ENCODE measurements around the gene CDH12.
A peak's percentile ranks its signal among the peaks of the same experiment; 100 is the strongest.

The CDH12 gene

DNA sequence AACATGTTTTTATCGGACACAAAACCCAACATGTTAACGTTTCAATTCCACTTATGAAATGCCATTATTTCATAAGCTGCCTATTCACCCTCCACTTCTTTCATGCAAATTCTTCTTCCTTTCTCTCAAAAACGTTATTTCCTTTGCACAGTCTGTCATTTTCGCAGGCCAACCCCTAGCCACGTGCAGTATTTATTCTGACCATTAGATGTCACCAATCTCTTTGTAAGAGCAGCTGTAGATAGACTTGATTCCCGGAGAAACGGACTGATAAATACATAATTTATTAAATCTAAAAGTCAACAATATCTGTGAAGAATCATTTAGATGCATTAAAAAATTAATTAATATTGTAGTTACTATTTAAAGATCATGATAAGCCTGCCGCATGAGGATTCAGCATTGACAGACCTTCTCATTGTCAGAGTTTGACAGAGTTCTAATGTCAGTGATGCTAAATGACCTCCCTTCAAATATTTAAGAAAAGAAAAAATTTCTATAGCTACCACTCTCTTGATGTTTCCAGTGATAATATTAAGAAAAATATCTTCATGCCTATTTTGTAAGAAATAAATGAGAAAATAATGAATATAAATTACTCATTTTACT is 933.6 kb downstream of the CDH12 start:
- peak; percentile 72 for DNase-seq

DNA sequence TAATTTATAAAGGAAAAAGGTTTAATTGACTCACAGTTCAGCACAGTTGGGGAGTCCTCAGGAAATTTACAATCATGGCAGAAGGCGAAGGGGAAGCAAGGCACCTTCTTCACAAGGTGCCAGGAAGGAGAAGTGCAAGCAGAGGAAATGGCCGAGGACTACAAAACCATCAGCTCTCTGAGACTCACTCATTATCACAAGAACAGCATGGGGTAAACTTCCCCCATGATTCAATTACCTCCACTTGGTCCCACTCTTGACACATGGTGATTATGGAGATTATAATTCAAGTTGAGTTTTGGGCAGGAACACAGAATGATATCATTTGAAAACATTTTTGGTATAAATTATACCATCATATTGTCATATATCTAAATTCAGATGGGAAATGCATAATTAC is 934.7 kb downstream of the CDH12 start:
- DNase-seq = no peak

DNA sequence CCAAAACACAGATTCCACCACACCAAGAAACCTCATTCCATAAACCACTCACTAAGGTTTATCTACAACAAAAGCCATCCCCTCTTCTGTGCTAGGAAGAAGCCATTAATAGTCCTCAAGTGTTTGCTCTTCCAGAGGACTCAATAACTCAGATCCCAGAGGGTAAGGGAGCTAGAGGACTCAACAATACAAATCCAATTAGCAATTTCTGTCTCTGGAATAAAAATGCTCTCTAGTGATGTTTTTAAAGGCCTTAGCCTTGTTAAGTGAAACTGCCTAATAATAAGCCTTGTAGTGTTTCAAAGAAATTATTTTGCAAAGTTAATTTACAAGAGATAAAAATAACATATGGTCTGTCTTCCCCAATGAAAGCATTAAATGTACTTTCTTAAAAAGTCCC is 942.4 kb downstream of the CDH12 start:
- DNase-seq = peak; percentile 16

DNA sequence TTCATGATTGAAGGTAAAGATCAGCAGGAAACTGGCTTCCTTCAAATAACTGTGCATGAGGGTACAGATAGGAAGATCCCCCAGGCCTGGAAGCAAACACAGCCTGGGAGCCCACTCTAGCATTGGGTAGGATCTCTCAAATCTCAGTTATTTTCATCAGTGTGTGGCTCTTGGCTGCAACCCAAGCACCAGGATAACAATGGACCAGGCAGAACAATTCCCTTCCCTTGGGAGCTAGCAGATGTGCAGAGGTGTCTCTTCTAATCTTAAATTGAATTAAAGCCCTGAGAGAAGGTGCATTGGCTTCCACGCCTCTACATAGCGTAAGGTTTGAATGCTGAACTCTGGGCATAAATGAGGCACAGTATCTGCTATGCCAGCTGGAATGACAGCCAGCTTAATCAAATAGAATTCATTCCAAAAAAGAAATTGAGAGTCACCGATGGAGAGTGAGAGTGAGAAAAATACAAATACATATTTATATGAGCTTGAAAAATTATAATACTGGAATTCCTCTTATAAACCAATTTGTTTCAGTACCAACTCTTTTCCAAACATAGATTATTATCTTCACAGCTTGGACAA is 957.3 kb downstream of the CDH12 start:
- no peak for DNase-seq

DNA sequence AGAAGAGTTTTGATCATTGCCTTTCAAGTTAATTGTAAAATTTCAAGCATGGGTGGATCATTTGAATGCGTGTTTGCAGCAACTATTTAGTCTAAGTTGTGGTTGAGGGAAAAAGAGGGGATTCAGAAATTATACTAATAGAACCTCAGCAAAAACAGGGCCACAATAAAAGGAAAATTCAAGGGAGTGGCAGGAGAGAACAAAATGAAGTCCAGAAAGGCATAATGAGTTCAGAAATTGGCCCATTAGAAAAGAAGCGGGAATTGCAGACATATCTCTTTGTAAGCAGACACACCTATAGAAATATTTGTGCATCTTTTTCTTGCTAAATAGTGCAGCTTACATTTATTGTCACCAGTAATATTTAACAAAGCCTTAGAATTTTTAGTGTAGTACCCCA is 960.0 kb downstream of the CDH12 start:
- no peak for DNase-seq

DNA sequence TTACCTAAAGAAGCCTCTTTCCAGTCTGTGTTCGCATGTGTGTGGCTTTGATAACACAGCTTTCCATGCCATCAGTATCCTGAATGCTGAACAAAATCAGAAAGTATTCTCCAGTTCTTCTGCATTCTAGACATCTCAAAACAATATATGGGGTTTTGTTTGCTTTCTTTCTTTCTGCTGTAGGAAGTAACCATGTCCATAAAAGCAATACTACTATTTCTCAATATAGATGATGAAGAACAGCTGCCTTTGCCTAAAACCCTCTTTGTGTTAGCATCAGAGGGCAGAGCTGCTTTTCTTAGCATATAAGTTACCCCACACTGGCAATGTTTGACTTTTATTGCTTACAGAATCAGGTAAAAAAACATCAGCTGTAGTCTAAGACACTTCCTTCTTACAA is 963.6 kb downstream of the CDH12 start:
- no peak for DNase-seq

DNA sequence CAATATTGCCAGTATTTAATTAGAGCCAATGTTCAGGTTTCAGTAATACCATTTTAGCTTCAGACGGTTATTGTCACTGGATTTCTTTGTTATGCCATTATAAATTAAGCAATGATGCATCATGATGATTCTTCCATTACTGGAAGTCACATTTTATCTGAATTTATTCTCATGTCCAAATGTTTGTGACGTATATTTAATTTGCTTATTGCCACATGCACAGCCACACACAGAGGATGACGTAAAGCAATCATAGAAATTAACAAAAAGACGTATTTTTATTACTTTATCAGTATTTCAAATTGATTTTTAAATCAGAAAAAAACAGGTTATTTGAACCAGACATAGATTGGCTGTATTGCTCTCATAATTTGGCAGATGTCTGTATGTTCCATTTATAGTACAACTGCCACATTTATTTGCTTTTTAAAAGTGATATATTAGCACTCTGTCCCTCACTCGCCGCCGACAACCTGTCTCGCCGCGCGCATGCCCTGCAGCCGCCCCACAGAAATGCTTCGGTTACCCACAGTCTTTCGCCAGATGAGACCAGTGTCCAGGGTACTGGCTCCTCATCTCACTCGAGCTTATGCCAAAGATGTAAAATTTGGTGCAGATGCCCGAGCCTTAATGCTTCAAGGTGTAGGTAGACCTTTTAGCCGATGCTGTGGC is 970.9 kb downstream of the CDH12 start:
- DNase-seq = no peak

DNA sequence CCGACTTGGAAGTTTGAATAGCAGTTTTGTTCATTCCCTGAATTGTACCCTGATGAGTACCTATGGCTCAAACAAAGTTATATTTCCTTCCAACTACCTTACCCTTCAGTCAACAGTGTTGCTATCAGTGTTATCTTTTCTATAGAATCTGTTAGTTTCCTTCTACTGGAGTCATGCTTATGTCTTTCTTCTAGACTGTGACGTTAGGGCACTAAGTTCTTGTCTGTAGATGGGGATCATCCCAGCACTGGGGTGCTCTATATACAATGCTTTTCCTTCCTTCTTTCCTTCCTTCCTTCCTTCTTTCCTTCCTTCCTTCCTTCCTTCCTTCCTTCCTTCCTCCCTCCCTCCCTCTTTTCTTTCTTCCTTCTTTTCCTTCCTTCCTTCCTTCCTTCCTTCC is 973.0 kb downstream of the CDH12 start:
- no peak for DNase-seq

DNA sequence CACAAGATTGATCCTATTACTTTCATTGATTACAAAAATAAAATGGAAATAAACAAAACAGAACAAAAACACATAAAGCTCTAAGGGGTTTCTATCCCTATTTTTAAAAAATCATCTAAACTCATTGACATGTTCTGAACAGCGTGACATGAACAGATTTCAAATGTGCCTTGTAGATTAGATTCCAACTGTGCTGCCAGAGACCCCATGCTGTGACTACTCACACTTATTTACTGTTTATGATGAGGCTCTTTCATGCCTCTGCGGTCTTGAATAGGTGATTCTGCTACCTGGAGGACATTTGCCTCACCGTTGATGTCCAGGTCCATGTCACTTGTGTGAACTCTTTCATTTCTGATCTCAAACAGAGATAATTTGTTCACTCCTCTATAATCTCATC is 990.2 kb downstream of the CDH12 start:
- peak; percentile 54 for DNase-seq

DNA sequence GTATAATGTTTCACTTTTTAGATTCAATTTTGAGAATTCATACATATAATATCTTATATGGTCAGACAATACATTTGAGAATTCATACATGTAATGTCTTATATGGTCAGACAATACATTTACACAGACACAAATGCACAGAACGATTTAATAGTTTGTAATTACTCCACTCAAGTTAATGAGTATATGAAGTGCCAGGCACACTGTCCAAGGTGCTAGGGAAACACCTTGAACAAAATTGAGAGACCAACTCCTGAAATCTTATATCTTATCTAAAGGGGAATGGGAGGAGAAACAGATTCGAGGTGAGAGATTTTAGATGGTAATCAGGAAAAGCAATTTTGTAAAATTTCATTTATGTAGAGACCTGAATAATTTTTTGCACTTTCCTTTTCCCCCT is 994.7 kb downstream of the CDH12 start:
- DNase-seq = no peak

DNA sequence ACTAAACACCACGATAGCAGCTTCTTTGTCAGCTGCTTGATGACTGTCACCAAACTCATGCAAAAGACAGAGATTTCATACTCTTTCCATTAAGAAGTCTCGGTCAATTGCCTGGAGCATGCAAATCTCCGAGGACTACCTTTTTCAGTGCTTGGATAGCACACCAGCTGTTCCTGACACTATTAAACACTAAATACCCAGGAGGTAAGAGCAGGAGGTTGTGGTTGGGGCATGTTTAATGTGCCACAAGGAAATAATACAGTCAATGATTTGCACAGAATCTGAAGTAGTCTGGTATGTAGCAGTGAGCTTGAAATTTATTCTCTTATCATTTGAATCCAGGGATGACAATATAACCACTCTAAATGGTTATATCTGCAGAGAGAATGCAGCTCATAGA is 996.2 kb downstream of the CDH12 start:
- no peak for DNase-seq

DNA sequence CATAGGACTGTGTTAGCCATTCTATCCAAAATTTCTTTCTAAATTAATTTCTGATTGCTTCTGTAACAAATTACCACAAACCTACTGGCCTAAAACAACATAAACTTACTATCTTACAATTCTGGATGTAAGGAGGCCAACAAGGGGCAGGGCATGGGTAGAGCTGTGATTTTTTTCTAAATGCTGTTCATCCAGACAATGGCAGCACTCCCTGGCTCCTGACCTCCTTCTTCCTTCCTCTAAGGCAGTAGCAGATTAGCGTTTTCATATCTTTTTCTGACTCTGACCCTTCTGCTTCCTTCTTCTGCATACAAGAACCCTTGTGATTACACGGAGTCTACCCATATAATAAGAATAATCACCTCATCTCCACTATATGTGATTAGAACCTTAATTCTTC is 1005.8 kb downstream of the CDH12 start:
- no peak for DNase-seq

DNA sequence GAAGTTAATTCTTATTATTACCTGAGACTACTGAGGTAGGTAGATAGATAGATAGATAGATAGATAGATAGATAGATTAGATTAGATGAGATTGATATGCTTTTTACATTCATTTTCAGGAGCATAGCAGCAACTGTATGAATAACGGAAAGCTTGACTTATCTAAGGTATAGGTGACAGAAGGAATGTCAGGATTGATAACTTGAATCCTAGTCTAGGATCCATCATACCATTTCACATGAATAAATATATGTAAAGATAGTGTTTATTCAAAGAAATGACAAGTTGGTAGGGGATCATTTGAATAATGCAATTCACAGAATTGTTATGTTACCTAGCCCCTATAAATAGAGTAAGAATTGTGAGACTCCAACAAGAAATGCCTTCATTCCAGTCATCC is 1008.2 kb downstream of the CDH12 start:
- DNase-seq = no peak

DNA sequence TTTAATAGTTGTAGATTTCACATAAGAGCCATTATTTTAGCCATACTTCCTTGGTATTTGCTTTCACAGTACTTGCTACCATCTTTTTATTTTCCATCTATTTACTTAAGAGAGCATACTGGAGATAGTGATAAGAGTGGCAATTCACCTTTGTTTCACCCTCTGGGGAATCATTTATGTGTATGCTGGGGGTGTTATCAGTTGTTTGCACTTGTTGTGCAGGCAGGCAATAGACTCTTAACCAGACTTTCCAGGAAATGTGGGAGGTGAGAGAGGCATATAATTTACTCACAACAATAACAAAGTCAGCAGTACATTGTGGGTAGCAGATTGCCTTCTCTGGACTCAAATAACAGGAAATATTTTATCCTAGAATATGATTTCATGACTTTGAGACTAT is 1018.3 kb downstream of the CDH12 start:
- DNase-seq = no peak

DNA sequence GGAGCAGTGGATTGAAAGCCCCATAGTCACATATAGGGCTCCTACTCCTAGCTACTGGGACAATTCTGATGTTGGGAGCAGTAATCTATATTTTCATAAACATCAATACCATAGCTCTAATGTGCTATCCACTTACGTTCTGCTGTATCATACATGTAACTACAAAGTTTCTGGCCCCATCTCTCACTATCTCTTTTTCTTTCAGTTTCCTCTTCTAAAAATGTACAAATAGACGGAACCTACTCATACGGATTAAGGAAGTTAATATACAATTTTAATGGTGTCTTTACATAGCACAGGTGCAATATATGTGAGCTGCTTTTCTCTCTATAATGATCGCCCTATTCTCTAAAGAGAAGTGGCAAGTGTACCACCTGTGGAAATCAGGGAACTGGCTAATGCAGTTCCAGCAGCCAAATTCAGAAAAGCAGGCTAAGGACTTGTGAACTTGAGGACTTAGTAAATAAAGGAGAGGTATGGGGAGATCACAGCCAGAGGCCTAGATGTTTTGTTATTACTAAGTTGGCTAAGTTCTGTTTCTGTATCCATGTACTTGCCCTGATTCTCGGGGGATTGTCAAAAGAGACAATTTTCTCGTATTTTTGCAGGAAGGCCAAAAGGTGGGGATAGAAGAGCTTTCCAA is 1021.9 kb downstream of the CDH12 start:
- DNase-seq = no peak

DNA sequence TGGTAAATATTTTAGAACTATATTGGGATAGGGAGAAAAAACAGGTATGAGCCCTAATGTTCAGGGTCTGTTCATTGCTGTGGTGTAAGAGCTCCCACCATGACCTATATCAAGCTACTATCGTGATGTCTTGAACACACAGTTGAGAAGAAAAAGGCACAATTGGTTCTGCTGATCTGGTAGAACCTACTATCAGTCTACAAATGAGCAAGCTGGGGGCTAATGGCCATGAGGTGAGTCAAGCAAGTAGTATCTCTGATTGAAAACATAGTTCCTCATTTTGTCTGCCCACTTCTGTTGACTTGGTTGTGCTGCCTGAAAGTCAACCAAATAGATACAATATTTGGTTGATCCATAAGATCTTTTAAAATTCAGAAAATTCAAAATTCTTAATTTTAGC is 1026.3 kb downstream of the CDH12 start:
- no peak for DNase-seq

DNA sequence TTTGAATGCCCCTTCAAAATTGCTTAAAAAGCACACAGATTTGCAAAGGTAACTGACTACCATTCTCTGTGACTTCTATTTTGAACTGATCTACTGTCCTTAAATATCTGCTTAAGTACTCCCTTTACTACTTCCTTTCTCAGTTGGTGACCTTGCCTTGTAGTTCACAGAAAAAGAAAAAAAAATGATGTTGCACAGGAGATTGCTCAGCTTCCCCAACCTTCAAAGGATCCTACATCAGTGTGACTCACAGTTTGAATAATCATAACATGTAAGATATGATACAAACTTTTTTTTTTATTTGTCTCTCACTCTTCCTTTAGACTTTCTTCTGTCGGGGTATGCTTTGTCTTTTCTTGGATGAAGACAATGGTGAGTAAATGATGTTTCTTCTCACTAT is 1029.6 kb downstream of the CDH12 start:
- DNase-seq = no peak

DNA sequence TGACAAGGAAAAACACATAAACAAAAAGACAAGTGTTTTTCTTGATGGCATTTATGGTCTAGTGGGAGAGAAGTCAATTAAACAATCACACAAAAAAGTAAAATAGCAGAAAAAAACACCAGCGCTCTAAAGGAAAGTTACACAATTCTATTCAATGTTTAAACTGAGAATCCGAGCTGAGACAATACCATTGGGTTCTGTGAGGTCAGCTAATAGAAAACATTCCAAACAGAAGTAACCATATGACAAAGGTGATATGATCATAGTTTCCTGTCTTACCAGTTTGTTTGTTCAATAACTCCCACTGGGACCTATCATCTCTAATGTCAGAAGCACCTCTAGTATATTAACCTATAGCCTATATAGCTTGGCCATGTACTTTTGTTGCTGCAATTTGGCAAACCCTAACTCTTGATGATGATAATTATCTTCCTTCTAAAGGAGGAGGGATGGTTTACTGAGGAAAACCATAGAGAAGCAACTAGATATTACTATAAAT is 1030.0 kb downstream of the CDH12 start:
- DNase-seq = no peak

DNA sequence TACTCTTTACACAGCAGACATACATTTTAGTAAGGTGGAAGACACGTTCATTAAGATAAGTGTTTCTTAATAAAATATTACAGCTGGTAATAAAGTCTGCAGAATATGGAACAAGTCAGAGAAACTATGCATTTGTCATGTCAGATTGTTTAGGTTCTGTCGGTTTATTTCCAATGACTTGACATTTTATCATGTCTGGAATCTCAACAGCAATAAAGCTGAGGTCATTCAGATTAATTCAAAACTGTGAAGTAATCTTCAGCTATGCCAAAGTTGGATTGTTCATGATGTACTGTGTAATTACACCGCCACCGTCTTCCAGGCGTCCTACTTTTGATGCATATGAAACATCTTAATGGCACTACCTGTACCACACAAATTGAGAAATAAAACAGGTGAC is 1032.6 kb downstream of the CDH12 start:
- DNase-seq = no peak

DNA sequence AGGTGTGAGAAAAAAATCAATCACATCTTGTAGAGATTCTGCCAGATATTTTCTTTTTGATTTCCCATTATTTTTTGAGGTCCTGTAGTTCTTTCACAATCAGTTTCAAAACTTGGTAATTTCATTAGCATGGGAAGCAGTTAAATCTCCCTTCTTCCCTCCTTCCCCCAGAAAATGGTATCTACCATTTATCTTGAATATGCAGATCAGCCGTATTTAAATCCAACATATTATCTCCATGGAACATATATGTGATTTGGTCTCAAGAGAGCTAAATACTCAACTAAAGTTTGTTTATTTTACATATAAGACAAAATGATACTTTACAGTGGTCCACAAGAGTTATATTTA is 1034.8 kb downstream of the CDH12 start:
- DNase-seq = no peak

DNA sequence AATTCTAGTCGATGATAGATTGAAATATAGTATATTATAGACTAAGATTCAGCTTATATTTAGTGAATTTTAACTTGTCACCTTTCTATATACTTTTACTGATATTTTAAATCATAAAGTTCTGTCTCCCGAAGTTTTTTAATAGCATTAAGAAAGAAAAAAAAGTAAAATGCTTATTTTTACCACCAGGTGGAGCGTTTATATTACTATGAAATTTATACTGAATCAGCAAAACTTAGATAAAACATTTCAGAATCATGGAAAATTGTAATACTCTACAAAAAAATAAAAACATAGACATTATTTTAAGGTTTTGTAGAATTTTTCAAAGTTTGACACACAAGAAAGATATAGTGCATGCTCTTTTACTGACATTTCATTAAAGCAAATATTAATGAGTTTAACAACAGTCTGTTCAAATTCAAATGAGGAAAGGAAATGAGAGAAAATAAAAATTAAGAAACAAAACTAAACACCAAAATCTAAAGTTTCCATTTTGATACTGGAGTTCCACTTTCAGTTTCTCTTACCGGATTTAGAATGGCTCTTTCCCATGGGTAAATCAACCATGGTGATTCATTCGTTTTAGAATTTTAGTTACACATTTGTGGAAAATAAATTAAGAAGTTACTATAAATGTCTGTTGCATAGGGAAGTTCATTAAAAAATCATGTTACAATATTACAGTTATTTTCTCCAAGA is 1035.3 kb downstream of the CDH12 start:
- DNase-seq = no peak

DNA sequence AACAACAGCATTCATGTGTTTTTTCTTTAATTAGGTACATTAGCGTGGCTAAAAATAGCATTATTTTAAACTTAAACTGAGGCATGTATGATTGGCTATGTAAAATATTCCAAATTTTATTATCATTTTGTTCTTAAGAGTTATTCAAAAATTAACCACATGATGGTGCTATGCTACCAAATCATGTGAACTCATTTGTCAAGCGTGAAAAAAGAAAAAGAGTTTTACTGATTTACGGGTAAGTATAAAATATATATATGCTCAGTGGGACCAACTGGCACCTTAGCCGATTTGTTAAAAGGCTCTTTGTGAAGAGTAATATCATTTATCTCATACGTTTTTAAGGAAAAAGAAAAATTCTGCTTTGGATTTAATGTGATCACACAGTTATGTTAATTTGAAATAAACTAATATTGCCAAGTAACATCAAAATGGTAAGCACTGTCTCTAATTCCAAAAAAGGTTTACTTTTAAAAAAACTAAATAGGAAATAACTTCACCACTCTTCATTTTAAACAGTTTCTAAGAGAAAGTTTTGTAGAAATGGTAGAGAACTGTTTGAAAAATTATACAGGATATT is 1042.3 kb downstream of the CDH12 start:
- no peak for DNase-seq

DNA sequence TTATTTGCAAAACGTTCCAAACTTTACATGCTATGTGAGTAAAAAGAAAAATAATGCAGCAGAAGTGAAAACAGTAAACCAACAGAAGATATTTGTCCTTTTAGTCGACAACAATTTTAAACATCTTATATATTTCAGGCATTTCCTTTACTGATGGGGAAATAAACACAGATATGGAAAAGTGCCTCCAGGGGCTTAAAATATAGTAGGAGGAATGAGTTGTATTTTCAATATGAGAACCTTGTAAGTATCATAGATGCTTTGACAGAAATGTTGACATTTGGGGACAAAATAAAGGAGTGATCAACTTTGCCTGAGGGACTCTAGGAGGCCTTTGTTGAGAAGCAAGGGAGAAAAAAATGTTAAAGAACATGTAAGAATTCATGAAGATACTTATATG is 1043.5 kb downstream of the CDH12 start:
- no peak for DNase-seq

All from NCI-H1417 treated with DMSO at 0.1 percent for 48 hours (cell line).